ENCODE measurements around the gene GREB1. TPM values are rescaled to one million over a fixed set of nuclear protein-coding genes. Genes with fewer than 3 reads are reported as not detected.

Gene GREB1
- total and polyA plus RNA-seq, 8 donors: 3.5 to 16.1 (median 5.9) TPM

- H3K4me3 ChIP-seq: no peak overlapping the region
- H3K27ac ChIP-seq: no peak overlapping the region
- WGBS, 2 donors: 83 to 91% methylated on average over 8 of the region's 8 CpGs
- no peaks in the 10 kb centered on the region for H3K36me3 ChIP-seq
- DNase-seq (no peak), ATAC-seq (no peak), FAIRE-seq (no peak)
- TF ChIP-seq, protein P1, sequence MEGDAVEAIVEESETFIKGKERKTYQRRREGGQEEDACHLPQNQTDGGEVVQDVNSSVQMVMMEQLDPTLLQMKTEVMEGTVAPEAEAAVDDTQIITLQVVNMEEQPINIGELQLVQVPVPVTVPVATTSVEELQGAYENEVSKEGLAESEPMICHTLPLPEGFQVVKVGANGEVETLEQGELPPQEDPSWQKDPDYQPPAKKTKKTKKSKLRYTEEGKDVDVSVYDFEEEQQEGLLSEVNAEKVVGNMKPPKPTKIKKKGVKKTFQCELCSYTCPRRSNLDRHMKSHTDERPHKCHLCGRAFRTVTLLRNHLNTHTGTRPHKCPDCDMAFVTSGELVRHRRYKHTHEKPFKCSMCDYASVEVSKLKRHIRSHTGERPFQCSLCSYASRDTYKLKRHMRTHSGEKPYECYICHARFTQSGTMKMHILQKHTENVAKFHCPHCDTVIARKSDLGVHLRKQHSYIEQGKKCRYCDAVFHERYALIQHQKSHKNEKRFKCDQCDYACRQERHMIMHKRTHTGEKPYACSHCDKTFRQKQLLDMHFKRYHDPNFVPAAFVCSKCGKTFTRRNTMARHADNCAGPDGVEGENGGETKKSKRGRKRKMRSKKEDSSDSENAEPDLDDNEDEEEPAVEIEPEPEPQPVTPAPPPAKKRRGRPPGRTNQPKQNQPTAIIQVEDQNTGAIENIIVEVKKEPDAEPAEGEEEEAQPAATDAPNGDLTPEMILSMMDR (IDR thresholded peaks at IDR 0.05): no peak
- H3K9me3 ChIP-seq: no peaks in the 10 kb centered on the region
- intact Hi-C loops (cut with DNase I): no loop called here
- no peaks in the 10 kb centered on the region for H3K27me3 ChIP-seq
- H3K4me1 ChIP-seq: no peaks in the 10 kb centered on the region
Observed at GRCh38 chr2:11591091-11591490, 57.2 kb downstream of the GREB1 start.

GRCh38 chr2:11592671-11593574, 59.1 kb downstream of the GREB1 start:
- Histone ChIP-seq H3K27me3 (no peaks in the 10 kb centered on the region), H3K4me3 (no peak overlapping the region), H3K4me1 (no peaks in the 10 kb centered on the region), H3K27ac (peak overlapping the region in 1 of 4 donors; percentile 8), H3K9me3 (no peaks in the 10 kb centered on the region), H3K36me3 (no peaks in the 10 kb centered on the region)
- FAIRE-seq (no peak), ATAC-seq (peak in 3 of 4 donors; percentile 38 to 68 (median 54)), DNase-seq (no peak)
- intact Hi-C loops (cut with DNase I): no loop called here
- TF ChIP-seq, protein P1 (IDR thresholded peaks at IDR 0.05): no peak
- WGBS, 2 donors: 89 to 92% methylated on average over 48 to 53 of the region's 53 CpGs

GRCh38 chr2:11596801-11597200, 63.0 kb downstream of the GREB1 start:
- H3K4me3 ChIP-seq: no peak overlapping the region
- 92 to 94% methylated on average over 10 of the region's 10 CpGs for WGBS, 2 donors
- no peaks in the 10 kb centered on the region for H3K9me3 ChIP-seq
- no peak for ATAC-seq
- H3K27me3 ChIP-seq: no peaks in the 10 kb centered on the region
- FAIRE-seq: no peak
- intact Hi-C loops (cut with DNase I): no loop called here
- no peaks in the 10 kb centered on the region for H3K36me3 ChIP-seq
- TF ChIP-seq, protein P1 (IDR thresholded peaks at IDR 0.05): no peak
- DNase-seq: no peak
- no peak overlapping the region for H3K27ac ChIP-seq
- H3K4me1 ChIP-seq: no peaks in the 10 kb centered on the region

- H3K36me3 ChIP-seq: no peaks in the 10 kb centered on the region
- no peaks in the 10 kb centered on the region for H3K27me3 ChIP-seq
- DNase-seq (no peak), FAIRE-seq (no peak), ATAC-seq (no peak)
- no peak overlapping the region for H3K4me3 ChIP-seq
- H3K27ac ChIP-seq: no peak overlapping the region
- WGBS, 2 donors: 84 to 91% methylated on average over 10 of the region's 10 CpGs
- no peaks in the 10 kb centered on the region for H3K9me3 ChIP-seq
- H3K4me1 ChIP-seq: no peaks in the 10 kb centered on the region
- TF ChIP-seq, protein P1 (IDR thresholded peaks at IDR 0.05): no peak
- intact Hi-C loops (cut with DNase I): no loop called here
Observed at GRCh38 chr2:11597538-11598225, 63.8 kb downstream of the GREB1 start.
